Fibroblast of peridontal ligament (primary cell): ENCODE data around the gene ADRB1.
A peak's percentile ranks its signal among the peaks of the same experiment; 100 is the strongest.

Experiments
- DNase-seq: peaks from one replicate; pipeline ENCODE4 v3.0.0-alpha.2; 2010; ENCODE audit errors: extremely low read depth

ADRB1 gene

DNA sequence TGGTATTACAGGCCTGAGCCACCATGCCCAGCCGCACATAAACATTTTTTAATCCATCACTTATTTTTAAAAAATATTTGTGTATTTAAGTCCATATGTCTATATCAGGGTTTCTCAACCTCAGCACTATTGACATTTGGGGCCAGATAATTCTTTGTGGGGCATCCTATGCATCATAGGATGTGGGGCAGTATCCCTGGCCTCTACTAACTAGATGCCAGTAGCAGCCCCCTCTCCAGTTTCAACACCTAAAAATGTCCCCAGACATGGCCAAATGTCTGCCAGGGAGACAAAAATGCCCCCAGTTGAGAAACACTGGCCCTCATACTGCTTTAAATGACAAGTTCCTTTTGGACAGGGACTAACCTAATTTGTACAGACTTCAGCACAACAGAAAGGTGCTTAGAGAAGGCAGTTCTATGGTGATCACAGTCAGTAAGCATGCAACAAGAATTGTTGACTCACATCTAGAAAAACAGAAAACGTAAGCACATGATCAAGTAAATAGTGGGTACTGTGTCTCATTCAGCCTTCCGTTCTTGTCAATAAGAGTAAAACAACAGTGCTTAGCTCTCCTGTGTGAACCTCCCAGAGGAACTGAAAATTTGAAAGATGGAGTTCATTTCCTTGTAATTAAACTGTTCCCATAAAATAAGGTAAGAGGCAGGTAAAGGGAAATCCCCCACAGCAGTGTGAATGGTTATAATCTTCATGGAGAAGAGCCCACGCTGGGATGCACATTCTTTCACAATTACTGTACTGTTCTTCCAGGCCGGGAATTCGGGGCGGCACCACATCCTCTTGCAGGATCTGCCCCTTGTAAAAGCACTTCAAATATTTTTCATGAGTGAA is 17.3 kb upstream of the ADRB1 start:
- DNase-seq: peak; percentile 12

DNA sequence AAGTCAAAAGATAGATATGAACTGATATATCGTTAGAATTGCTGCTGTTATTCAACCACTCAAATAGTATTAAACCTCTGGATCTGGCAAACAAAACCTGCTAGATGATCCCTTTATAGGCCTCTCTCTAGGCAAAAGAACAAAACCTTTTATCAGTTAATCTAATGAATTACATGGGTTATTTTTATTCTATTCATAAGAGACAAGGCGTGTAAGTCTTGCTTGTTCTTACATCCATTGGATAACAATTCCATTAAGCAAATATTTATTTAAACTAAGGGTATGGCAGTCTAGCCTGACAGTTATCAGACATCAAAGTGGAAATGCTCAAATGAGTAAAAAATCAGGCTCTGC is 16.6 kb upstream of the ADRB1 start:
- no peak for DNase-seq

DNA sequence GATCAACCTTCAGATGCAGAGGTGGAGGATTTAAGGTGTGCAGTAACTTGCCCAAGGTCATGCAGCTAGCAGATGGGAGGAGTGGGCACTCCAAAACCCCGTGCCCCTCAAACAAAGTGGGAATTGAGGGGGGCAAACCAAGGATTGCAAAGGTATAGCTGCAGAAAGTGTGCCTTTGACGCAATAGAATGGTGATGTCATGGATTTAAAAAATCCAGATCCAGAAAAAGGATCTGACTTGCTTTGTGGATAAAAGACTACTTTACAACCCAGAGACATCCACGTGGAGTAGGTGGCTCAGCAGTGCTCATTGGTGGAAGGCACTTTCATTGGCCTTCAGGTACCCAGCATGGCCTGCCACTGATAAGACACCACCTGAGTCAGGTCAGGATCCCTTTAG is 15.7 kb upstream of the ADRB1 start:
- no peak for DNase-seq

DNA sequence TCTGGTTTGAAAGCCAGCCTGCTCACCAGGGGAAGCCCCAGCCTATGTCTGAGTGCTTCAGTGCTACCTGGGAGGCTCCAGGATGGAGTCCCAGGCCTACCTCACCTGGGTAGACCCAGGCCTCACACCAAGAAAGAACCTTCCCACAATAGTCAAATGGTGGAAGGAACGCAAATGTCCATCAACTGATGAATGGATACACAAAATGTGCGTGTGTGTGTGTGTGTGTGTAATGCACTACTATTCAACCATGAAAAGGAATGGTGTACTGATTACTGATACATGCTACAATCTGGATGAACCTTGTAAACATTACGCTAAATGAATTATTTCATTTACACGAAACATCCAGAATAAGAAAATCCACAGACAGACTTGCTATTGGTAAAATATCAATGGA is 15.2 kb upstream of the ADRB1 start:
- DNase-seq: no peak

DNA sequence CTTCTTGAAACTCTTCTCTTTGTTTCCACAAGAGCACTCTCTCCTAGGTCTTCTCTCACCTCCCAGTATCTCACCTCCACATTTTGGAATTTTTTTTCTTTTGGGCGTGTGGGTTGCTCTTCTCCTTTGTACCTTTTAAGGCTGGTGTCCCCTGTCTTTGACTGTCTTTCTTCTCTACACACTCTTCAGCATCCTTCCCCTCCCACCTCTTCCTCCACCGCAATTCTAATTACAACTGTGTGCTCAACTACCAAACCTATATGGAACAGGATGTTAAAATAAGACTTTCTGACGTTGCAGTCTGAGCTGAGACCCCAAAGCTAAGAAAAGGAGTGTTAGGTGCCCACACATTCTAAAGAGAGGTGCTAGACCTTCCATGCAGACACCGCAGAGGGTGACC is 14.0 kb upstream of the ADRB1 start:
- DNase-seq: no peak

DNA sequence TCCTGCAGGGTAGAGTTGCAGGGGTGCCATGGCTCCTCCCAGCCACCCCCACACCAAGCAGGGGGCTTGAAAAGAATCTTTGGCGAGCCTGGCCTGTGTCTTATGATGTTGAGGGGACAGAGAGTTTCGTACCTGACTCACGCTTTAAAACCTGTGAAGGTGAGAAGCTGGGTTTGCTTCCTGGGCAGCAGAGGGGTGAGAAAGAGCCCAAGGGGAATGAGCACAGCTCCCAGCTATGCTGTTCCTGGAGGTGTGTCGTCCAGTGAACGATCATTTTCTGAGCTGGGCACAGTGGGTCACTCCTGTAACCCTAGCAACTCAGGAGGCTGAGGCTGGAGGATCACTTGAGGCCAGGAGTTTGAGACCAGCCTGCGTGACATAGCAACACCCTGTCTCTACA is 13.5 kb upstream of the ADRB1 start:
- DNase-seq: no peak

DNA sequence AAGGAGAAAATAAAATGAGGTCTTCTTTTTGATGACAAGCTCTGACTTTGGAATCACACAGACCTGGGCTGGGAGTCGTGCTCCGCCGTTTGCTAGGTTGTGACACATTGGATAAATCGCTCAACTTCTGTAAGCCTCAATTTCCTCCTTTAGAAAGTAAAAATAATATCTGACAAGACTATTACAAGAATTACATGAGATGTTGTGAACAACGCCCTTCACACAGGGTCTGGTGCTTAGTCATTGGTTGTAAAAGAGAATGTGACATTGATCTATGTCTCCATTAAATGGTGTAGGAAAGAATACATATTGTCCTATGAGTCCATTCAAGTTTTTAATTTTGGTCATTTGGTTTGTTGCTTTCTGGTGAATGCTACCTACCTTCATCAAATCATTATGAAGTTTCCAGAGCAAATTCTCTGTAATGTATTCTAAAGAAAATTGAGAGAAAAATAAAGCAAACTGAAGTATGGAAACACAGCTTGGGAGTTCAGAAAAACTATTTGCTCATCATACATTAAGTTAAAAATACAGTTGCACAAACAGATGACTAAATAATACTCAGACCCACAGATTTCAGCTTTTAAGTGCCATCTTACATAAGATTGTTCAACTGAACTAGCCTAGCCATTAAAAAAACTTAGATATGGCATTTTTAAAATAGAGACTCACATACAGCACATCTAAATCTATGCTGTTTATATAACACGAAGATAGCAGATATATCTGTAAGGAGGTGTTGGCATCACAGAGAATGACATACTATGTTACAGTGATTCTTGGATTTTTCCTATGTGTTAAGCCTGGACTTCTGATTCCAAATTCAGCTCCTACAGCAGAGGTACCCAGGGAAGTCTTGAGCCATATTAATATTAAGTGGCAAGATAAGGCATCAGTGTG is 12.3 kb upstream of the ADRB1 start:
- no peak for DNase-seq

DNA sequence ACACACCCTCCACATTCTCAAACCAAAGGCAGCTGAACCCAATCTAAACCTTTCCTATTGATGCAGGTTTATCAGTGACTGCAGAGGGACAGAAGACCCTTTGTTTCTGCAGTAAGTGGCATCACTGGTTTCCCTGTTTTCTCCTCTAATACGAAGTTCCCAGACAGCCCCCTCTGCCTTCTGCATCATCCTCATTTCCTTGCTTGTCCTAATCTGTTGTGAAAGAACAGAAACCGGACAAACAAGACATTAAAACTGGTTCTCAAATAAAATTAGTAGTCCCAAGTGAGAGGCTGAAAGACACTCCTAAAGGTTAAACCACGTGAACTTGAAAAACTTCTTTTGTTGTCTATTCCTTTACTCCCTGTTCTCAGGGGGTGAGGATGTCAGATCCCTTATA is 10.1 kb upstream of the ADRB1 start:
- no peak for DNase-seq

DNA sequence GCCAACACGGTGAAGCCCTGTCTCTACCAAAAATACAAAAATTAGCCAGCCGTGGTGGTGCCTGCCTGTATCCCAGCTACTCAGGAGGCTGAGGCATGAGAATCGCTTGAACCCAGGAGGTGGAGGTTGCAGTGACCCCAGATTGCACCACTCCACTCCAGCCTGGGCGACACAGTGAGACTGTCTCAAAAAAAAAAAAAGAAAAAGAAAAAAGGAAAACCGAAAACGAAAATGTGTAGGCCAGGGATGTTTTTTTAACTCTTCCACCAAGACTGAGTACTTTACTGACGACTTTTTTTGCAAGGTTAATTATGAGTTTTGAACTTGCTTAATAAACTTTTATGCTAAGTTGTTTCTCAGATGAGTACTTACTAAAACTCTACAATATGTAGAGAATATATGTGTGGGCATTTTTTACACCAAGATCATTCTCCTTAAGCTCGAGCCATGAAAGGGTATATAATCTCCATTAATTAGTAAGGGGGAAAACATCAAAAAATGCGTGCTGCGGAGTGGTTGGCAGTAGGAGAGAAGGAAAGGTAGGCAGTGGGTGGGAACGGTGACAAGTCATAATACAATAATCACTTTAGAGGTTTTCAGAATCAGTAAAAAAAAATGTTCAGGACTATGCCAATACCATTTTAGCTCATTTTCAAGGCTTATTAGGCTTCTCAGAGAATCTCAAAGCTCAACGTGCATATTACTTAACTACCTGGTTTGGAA is 8.6 kb upstream of the ADRB1 start:
- no peak for DNase-seq

DNA sequence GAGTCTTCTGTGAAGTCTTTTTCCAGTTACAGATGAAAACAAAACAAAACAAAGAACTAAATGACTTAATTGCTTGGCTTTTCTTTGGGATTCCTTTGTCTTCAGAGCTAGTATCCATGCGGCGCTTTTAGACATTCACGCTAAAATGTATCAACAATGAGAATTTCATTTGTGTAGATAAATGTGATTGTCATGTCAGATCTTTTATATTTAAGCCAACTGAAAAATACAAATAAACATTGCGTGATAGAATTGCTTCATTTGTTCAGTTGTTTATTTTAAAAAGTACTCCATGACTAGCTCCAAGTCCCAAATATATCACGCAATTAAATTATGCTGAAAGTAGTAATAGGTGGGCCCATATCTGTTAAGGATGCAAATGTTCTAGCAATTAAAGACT is 7.9 kb upstream of the ADRB1 start:
- DNase-seq: no peak

DNA sequence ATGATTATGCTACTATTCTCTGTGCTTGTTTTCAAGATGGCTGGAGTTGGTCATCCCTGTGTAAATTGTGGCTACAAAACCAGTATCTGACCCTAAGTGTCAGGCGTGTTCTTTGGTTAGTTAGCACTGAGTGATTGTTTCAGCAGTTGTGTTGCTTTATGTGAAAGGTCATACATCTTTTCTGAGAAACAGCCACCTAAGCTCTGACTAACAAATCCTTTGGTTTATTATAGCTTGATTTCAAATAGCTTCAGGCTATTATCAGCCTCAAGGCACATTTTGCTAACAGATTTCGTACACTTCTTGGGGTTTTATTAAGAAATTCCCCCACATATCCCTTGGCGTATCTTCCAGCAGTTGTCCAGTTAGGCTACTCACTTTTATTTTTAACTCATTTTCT is 4.8 kb upstream of the ADRB1 start:
- no peak for DNase-seq

DNA sequence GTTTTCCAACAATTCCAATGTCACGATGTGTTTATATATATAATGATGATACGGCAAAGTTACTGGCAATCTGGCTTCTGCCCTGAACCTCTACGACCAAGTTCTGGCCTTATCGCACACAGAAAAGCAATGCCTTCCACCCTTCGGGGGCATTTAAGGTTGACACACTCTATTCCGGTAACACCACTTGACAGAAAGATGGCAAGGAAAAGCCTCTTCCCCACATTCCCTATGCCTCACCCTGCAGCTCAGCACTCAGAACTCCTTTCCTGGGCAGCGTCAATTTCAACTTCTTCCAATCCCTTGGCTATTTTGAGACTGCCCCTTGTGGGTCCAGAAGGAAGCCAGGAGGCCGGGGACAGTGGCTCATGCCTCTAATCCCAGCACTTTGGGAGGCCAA is 2.5 kb upstream of the ADRB1 start:
- no peak for DNase-seq

DNA sequence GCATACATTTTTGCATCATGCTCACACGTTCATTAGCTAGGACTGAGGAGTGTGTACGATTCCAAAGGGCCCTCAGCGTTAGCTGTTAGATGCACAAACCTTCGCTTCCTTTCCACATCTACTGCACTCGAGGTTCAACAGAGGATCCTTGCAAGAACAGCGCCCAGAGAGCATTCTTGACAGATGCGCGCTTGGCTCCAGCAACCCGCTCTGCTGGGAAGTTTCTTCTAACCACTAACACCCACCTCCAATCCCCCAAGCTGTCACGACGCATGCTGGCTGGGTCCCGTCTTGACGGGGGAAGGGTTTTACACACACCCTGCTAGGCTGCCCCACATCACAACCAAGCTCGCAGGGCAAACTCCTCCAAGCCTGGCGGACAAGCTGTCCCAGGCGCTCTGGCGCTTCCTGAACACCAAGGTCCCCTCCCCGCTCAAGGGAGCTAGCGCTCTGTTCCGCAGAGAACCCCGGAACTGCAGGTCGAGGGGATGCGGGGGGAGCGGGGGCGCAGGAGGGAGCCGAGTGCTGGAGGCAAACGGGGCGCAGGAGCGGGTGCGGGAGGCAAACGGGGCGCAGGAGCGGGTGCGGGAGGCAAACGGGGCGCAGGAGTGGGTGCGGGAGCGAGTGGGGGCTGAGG is 653 bp upstream of the ADRB1 start:
- no peak for DNase-seq

DNA sequence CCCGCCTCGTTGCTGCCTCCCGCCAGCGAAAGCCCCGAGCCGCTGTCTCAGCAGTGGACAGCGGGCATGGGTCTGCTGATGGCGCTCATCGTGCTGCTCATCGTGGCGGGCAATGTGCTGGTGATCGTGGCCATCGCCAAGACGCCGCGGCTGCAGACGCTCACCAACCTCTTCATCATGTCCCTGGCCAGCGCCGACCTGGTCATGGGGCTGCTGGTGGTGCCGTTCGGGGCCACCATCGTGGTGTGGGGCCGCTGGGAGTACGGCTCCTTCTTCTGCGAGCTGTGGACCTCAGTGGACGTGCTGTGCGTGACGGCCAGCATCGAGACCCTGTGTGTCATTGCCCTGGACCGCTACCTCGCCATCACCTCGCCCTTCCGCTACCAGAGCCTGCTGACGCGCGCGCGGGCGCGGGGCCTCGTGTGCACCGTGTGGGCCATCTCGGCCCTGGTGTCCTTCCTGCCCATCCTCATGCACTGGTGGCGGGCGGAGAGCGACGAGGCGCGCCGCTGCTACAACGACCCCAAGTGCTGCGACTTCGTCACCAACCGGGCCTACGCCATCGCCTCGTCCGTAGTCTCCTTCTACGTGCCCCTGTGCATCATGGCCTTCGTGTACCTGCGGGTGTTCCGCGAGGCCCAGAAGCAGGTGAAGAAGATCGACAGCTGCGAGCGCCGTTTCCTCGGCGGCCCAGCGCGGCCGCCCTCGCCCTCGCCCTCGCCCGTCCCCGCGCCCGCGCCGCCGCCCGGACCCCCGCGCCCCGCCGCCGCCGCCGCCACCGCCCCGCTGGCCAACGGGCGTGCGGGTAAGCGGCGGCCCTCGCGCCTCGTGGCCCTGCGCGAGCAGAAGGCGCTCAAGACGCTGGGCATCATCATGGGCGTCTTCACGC is 825 bp downstream of the ADRB1 start:
- DNase-seq: no peak

DNA sequence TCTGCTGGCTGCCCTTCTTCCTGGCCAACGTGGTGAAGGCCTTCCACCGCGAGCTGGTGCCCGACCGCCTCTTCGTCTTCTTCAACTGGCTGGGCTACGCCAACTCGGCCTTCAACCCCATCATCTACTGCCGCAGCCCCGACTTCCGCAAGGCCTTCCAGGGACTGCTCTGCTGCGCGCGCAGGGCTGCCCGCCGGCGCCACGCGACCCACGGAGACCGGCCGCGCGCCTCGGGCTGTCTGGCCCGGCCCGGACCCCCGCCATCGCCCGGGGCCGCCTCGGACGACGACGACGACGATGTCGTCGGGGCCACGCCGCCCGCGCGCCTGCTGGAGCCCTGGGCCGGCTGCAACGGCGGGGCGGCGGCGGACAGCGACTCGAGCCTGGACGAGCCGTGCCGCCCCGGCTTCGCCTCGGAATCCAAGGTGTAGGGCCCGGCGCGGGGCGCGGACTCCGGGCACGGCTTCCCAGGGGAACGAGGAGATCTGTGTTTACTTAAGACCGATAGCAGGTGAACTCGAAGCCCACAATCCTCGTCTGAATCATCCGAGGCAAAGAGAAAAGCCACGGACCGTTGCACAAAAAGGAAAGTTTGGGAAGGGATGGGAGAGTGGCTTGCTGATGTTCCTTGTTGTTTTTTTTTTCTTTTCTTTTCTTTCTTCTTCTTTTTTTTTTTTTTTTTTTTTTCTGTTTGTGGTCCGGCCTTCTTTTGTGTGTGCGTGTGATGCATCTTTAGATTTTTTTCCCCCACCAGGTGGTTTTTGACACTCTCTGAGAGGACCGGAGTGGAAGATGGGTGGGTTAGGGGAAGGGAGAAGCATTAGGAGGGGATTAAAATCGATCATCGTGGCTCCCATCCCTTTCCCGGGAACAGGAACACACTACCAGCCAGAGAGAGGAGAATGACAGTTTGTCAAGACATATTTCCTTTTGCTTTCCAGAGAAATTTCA is 1.7 kb downstream of the ADRB1 start:
- DNase-seq: no peak

DNA sequence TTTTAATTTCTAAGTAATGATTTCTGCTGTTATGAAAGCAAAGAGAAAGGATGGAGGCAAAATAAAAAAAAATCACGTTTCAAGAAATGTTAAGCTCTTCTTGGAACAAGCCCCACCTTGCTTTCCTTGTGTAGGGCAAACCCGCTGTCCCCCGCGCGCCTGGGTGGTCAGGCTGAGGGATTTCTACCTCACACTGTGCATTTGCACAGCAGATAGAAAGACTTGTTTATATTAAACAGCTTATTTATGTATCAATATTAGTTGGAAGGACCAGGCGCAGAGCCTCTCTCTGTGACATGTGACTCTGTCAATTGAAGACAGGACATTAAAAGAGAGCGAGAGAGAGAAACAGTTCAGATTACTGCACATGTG is 2.4 kb downstream of the ADRB1 start:
- DNase-seq: no peak

DNA sequence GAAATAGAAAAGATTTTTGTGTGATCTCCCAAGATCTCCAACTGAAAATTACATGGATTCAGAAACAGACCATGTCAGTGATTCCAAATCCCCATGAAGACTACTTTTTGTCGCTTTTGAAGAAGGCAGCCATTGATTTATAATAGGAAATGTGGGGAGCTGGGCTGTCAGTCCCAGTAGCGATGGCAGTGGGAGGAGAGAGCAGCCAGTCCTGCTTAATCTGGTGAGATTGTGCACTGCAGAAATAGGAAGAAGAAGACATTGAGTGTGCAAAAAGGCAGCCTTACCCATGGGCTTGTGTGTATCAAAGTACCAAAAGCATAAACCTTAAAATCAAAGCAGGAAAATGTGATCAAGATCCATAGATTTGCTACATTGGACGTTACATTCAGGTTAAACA is 4.8 kb downstream of the ADRB1 start:
- no peak for DNase-seq

DNA sequence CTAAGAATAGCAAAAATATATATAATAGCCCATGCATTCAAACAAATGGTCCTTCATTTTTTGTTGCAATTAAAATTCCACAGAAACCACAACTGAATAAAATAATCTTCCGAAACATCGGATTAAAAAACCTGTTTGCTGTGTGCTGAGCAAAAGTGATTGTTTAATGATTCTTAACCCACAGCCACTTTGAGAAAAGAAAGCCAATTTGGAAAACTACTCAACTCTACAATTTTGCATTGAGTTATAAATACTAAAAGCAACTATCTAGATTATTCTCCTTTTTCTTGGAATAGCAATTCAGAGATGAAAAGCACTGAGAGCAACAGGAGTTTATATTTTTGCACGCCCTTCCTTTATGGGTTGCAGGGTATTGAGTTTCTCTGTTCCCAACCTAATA is 8.0 kb downstream of the ADRB1 start:
- DNase-seq: no peak

DNA sequence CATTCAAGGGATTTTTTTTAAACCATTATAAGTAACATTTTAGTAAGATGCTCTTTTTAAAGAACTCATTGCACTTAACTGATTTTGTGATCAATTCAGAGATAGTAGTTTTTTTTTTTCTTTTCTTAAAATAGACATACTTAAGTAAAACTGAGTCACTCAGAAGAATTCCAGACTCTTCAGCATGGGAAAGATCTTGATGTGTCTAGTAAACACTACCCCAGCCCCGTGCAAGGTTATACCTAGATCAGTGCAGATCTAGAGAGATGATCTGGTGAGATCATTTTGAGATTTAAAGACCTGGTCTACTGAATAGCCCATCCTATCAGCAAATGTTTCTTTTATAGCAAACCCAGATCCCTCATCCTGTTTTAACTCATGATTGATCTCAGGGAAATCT is 8.6 kb downstream of the ADRB1 start:
- no peak for DNase-seq

DNA sequence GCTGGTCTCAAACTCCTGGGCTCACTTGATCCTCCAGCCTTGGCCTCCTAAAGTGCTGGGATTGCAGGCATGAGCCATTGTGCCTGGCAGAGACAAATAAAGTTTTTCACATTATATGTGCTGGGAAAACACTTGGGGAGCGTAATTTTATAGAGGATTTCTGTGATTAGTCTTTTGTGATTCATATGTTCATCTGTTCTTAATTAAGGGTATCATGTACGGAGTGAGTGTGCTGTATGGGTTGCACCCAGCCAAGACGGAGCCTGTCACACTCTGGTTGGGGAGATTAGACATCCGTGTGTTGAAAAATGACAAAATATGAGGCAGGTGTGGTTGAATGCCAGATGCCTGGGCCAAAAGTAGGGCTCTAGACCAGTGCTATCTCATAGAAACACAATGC is 10.3 kb downstream of the ADRB1 start:
- DNase-seq: peak; percentile 18
